Measurements from ENCODE around the gene DNM3.

The DNM3 gene

DNA sequence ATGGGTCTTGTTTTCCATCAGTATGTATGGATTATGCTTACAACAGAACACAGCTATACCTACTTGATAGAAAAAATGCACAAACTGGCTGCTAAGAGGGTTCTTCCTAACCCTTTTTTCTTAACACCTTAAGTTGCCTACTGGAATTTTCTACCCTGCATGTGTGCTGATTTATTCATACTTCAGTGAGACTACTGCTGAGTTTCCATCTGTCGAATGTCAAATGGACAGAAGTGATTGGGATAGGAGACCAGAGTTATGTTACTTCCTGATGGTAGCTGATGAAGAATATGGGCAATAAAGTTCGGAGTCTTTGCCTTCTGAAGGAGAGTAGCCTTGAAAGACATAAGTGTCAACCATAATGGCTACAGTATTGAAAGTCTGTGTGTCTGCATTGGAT, 6.5 kb upstream of the DNM3 start:
- ChIA-PET CTCF (no interaction called here), POLR2A (no interaction called here)
- TF ChIP-seq BHLHE40 (IDR thresholded peaks at IDR 0.05; ENCODE audit: borderline replicate concordance) (no peak), NFRKB (IDR thresholded peaks at IDR 0.05) (no peak), SP1 (IDR thresholded peaks at IDR 0.05) (no peak), ELF4 (IDR thresholded peaks at IDR 0.05) (no peak), LEF1 (IDR thresholded peaks at IDR 0.05; ENCODE audit: borderline replicate concordance) (no peak), TARDBP (IDR thresholded peaks at IDR 0.05) (no peak), CTBP1 (IDR thresholded peaks at IDR 0.05; ENCODE audit: borderline replicate concordance) (no peak), ZNF384 (IDR thresholded peaks at IDR 0.05) (no peak), HDGF (IDR thresholded peaks at IDR 0.05; ENCODE audit: borderline replicate concordance) (no peak), FOXK2 (IDR thresholded peaks at IDR 0.05) (no peak), FOXM1 (IDR thresholded peaks at IDR 0.05; ENCODE audit: borderline replicate concordance) (no peak), FOXA1 (IDR thresholded peaks at IDR 0.05) (no peak), L3MBTL2 (conservative IDR thresholded peaks at IDR 0.05) (no peak), ARNT (IDR thresholded peaks at IDR 0.05) (no peak), SUZ12 (IDR thresholded peaks at IDR 0.05) (no peak)
- TF ChIP-seq, protein P1, sequence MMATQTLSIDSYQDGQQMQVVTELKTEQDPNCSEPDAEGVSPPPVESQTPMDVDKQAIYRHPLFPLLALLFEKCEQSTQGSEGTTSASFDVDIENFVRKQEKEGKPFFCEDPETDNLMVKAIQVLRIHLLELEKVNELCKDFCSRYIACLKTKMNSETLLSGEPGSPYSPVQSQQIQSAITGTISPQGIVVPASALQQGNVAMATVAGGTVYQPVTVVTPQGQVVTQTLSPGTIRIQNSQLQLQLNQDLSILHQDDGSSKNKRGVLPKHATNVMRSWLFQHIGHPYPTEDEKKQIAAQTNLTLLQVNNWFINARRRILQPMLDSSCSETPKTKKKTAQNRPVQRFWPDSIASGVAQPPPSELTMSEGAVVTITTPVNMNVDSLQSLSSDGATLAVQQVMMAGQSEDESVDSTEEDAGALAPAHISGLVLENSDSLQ (IDR thresholded peaks at IDR 0.05), result no peak
- DNase-seq (ENCODE audit: extremely low spot score), result no peak

GRCh38 chr1:171835891-171836290, 5.4 kb upstream of the DNM3 start:
- ChIA-PET CTCF (no interaction called here), POLR2A (no interaction called here)
- DNase-seq (ENCODE audit: extremely low spot score), result no peak
- TF ChIP-seq SUZ12 (IDR thresholded peaks at IDR 0.05) (no peak), ELF4 (IDR thresholded peaks at IDR 0.05) (no peak), SP1 (IDR thresholded peaks at IDR 0.05) (no peak), LEF1 (IDR thresholded peaks at IDR 0.05; ENCODE audit: borderline replicate concordance) (no peak), CTBP1 (IDR thresholded peaks at IDR 0.05; ENCODE audit: borderline replicate concordance) (no peak), NFRKB (IDR thresholded peaks at IDR 0.05) (no peak), FOXA1 (IDR thresholded peaks at IDR 0.05) (no peak), BHLHE40 (IDR thresholded peaks at IDR 0.05; ENCODE audit: borderline replicate concordance) (no peak), FOXM1 (IDR thresholded peaks at IDR 0.05; ENCODE audit: borderline replicate concordance) (no peak), L3MBTL2 (conservative IDR thresholded peaks at IDR 0.05) (no peak), FOXK2 (IDR thresholded peaks at IDR 0.05) (no peak), TARDBP (IDR thresholded peaks at IDR 0.05) (no peak), ARNT (IDR thresholded peaks at IDR 0.05) (no peak), ZNF384 (IDR thresholded peaks at IDR 0.05) (no peak), HDGF (IDR thresholded peaks at IDR 0.05; ENCODE audit: borderline replicate concordance) (no peak)
- TF ChIP-seq, protein P1 (IDR thresholded peaks at IDR 0.05), result no peak

GRCh38 chr1:171841931-171842761, 848 bp downstream of the DNM3 start:
- TF ChIP-seq FOXK2 (IDR thresholded peaks at IDR 0.05), result no peak
- no peak for TF ChIP-seq L3MBTL2 (conservative IDR thresholded peaks at IDR 0.05)
- TF ChIP-seq ELF4 (IDR thresholded peaks at IDR 0.05), result no peak
- TF ChIP-seq, protein P1 (IDR thresholded peaks at IDR 0.05), result no peak
- no peak for TF ChIP-seq LEF1 (IDR thresholded peaks at IDR 0.05; ENCODE audit: borderline replicate concordance)
- TF ChIP-seq BHLHE40 (IDR thresholded peaks at IDR 0.05; ENCODE audit: borderline replicate concordance), result no peak
- no peak for TF ChIP-seq HDGF (IDR thresholded peaks at IDR 0.05; ENCODE audit: borderline replicate concordance)
- no peak for TF ChIP-seq ARNT (IDR thresholded peaks at IDR 0.05)
- TF ChIP-seq SP1 (IDR thresholded peaks at IDR 0.05), result no peak
- no peak for TF ChIP-seq SUZ12 (IDR thresholded peaks at IDR 0.05)
- no peak for TF ChIP-seq ZNF384 (IDR thresholded peaks at IDR 0.05)
- no peak for TF ChIP-seq TARDBP (IDR thresholded peaks at IDR 0.05)
- TF ChIP-seq NFRKB (IDR thresholded peaks at IDR 0.05), result no peak
- no peak for TF ChIP-seq FOXA1 (IDR thresholded peaks at IDR 0.05)
- no peak for TF ChIP-seq CTBP1 (IDR thresholded peaks at IDR 0.05; ENCODE audit: borderline replicate concordance)
- no peak for TF ChIP-seq FOXM1 (IDR thresholded peaks at IDR 0.05; ENCODE audit: borderline replicate concordance)
- ChIA-PET CTCF (interaction anchor here (0.9 to 1.8 kb wide), 2 partner anchors 41 to 143 kb away, joined by 3 to 9 read pairs; no protein-coding TSS in a partner anchor), POLR2A (interaction anchor here (0.9 to 1.3 kb wide), 4 partner anchors 10 to 99 kb away, joined by 3 to 6 read pairs (median 4); partner anchors contain the start of gene METTL13)
- DNase-seq (ENCODE audit: extremely low spot score), result peak; percentile 48

DNA sequence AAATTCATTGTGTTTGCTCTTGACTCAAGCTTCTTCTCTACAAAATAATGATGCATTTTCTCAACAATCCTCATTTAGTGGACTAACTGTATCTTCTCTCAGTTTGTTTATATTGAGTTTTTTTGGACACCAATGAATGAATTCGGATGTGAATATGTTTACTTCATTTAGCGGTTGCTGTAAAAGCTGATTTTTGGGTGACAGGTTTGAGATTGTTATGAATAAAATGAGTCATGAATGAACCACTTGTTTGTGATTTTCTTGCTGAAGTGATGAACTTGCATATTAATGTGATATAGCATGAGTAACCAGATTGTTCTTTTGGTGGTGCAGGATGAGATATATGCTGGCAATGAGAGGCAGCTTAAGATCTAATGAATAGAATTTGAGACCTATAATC, 3.1 kb downstream of the DNM3 start:
- ChIA-PET POLR2A (no interaction called here), CTCF (no interaction called here)
- TF ChIP-seq CTBP1 (IDR thresholded peaks at IDR 0.05; ENCODE audit: borderline replicate concordance) (no peak), BHLHE40 (IDR thresholded peaks at IDR 0.05; ENCODE audit: borderline replicate concordance) (no peak), LEF1 (IDR thresholded peaks at IDR 0.05; ENCODE audit: borderline replicate concordance) (no peak), TARDBP (IDR thresholded peaks at IDR 0.05) (no peak), NFRKB (IDR thresholded peaks at IDR 0.05) (no peak), FOXM1 (IDR thresholded peaks at IDR 0.05; ENCODE audit: borderline replicate concordance) (no peak), FOXK2 (IDR thresholded peaks at IDR 0.05) (no peak), ARNT (IDR thresholded peaks at IDR 0.05) (no peak), FOXA1 (IDR thresholded peaks at IDR 0.05) (no peak), ZNF384 (IDR thresholded peaks at IDR 0.05) (no peak), SUZ12 (IDR thresholded peaks at IDR 0.05) (no peak), ELF4 (IDR thresholded peaks at IDR 0.05) (no peak), SP1 (IDR thresholded peaks at IDR 0.05) (no peak), L3MBTL2 (conservative IDR thresholded peaks at IDR 0.05) (no peak), HDGF (IDR thresholded peaks at IDR 0.05; ENCODE audit: borderline replicate concordance) (no peak)
- TF ChIP-seq, protein P1 (IDR thresholded peaks at IDR 0.05), result no peak

More for the DNA sequence above, 3.1 kb downstream of the DNM3 start:
- no peak for DNase-seq (ENCODE audit: extremely low spot score)
